OCI-LY1 (cell line): ENCODE data around the gene TBL2.

Source experiments
- H2AFZ ChIP-seq: fragments of 200-600 bp; sonication (generic), shearing (Covaris generic); 2 replicates; pipeline ENCODE4 v1.6.0; 2014; ENCODE audit warnings: antibody characterized with exemption, mild to moderate bottlenecking, low read length
- H3F3A ChIP-seq: fragments of 200-600 bp; sonication (generic), shearing (Covaris generic); 2 replicates; pipeline ENCODE4 v1.6.0; 2014; ENCODE audit warnings: mild to moderate bottlenecking, antibody characterized with exemption, low read length, moderate library complexity; ENCODE audit not compliant: insufficient read depth
- H3K27ac ChIP-seq: fragments of 200-600 bp; sonication (generic); 2 replicates; pipeline ENCODE4 v1.5.1; 2014; ENCODE audit warnings: low read length, mixed run types, mild to moderate bottlenecking, low read depth; ENCODE audit not compliant: poor library complexity, severe bottlenecking
- H3K27me3 ChIP-seq: fragments of 200-600 bp; sonication (generic); 2 replicates; pipeline ENCODE4 v1.6.0; 2014; ENCODE audit warnings: antibody characterized with exemption, mild to moderate bottlenecking, low read length, moderate library complexity; ENCODE audit not compliant: insufficient read depth
- H3K36me3 ChIP-seq: fragments of 200-600 bp; sonication (generic); 2 replicates; pipeline ENCODE4 v1.6.1; 2014; ENCODE audit warnings: mild to moderate bottlenecking, antibody characterized with exemption, low read length, moderate library complexity, mixed read lengths; ENCODE audit not compliant: insufficient read depth
- H3K4me1 ChIP-seq: fragments of 200-600 bp; sonication (generic); 2 replicates; pipeline ENCODE4 v1.5.1; 2014; ENCODE audit warnings: mild to moderate bottlenecking, low read length, moderate library complexity; ENCODE audit not compliant: insufficient read depth, severe bottlenecking
- H3K4me2 ChIP-seq: fragments of 200-600 bp; sonication (generic), shearing (Covaris generic); 2 replicates; pipeline ENCODE4 v1.6.1; 2014; ENCODE audit warnings: low read length
- H3K4me3 ChIP-seq: fragments of 200-600 bp; sonication (generic); 2 replicates; pipeline ENCODE4 v1.5.1; 2014; ENCODE audit warnings: low read length, low read depth, mild to moderate bottlenecking, mixed read lengths; ENCODE audit not compliant: poor library complexity, severe bottlenecking
- H3K79me2 ChIP-seq: fragments of 200-600 bp; shearing (Covaris generic); 2 replicates; pipeline ENCODE4 v1.6.1; 2016; ENCODE audit warnings: mixed run types, low read length, mixed read lengths; ENCODE audit not compliant: insufficient read depth
- H3K9ac ChIP-seq: fragments of 200-600 bp; sonication (generic), shearing (Covaris generic); 2 replicates; pipeline ENCODE4 v1.6.1; 2014; ENCODE audit warnings: mild to moderate bottlenecking, low read length, mixed read lengths
- H3K9me2 ChIP-seq: fragments of 200-600 bp; sonication (generic), shearing (Covaris generic); 2 replicates; pipeline ENCODE4 v1.6.1; 2014; ENCODE audit warnings: low read depth, mild to moderate bottlenecking, low read length, mixed read lengths
- H3K9me3 ChIP-seq: fragments of 200-600 bp; shearing (Covaris generic); 2 replicates; pipeline ENCODE4 v1.6.1; 2014; ENCODE audit warnings: low read length, mixed read lengths
- H4K20me1 ChIP-seq: fragments of 200-600 bp; sonication (generic), shearing (Covaris generic); 2 replicates; pipeline ENCODE4 v1.6.0; 2016; ENCODE audit warnings: mild to moderate bottlenecking, low read length; ENCODE audit not compliant: insufficient read depth
- CTCF ChIP-seq: fragments of 200-600 bp; sonication (generic), shearing (Covaris generic); IDR thresholded peaks from 2 replicates; pipeline ENCODE4 v1.5.1; 2017; ENCODE audit warnings: mild to moderate bottlenecking, antibody characterized with exemption, low read length, moderate library complexity, mixed read lengths
- EZH2 ChIP-seq: fragments of 200-600 bp; sonication (generic), shearing (Covaris generic); IDR thresholded peaks from 2 replicates; pipeline ENCODE4 v1.8.0; 2017; ENCODE audit warnings: borderline replicate concordance, mixed run types, mild to moderate bottlenecking, antibody characterized with exemption, low read length, moderate library complexity, mixed read lengths

The TBL2 gene

GRCh38 chr7:73578342-73579128 is at the start of gene TBL2:
Gene TBL2, minus strand, starts transcription at chr7:73578579. Its CDS starts 30 bp downstream, at chr7:73578549.
- TF ChIP-seq EZH2 (no peak), CTCF (no peak)
- H3K9me2 ChIP-seq, result no peaks in the 10 kb centered on the region
- H3K27ac ChIP-seq, result peak within 1 kb of the TSS; percentile 72
- H4K20me1 ChIP-seq, result no peaks in the 10 kb centered on the region
- peak within 1 kb of the TSS; percentile 93 for H2AFZ ChIP-seq
- H3K9me3 ChIP-seq, result no peaks in the 10 kb centered on the region
- peaks cover 21% of the 10 kb centered on the region for H3K4me1 ChIP-seq
- peak within 1 kb of the TSS; percentile 93 for H3K4me2 ChIP-seq
- no peaks in the 10 kb centered on the region for H3K27me3 ChIP-seq
- peaks cover 12% of the 10 kb centered on the region for H3K79me2 ChIP-seq
- peak within 1 kb of the TSS; percentile 90 for H3K9ac ChIP-seq
- H3K36me3 ChIP-seq, result peaks cover 17% of the 10 kb centered on the region
- peak within 1 kb of the TSS; percentile 86 for H3K4me3 ChIP-seq
- H3F3A ChIP-seq, result no peaks in the 10 kb centered on the region

GRCh38 chr7:73626814-73627213 is 48.4 kb upstream of the TBL2 start:
- no peaks in the 10 kb centered on the region for H3F3A ChIP-seq
- H3K27ac ChIP-seq, result no peak overlapping the region
- no peaks in the 10 kb centered on the region for H3K4me1 ChIP-seq
- no peak overlapping the region for H3K9ac ChIP-seq
- peaks cover 7% of the 10 kb centered on the region; the same call in 1 of the 2 replicates for H3K27me3 ChIP-seq
- H3K4me2 ChIP-seq, result no peak overlapping the region
- H3K9me3 ChIP-seq, result no peaks in the 10 kb centered on the region
- no peak overlapping the region for H3K4me3 ChIP-seq
- H4K20me1 ChIP-seq, result no peaks in the 10 kb centered on the region
- no peaks in the 10 kb centered on the region for H3K9me2 ChIP-seq
- H3K36me3 ChIP-seq, result no peaks in the 10 kb centered on the region
- H3K79me2 ChIP-seq, result no peaks in the 10 kb centered on the region
- no peak overlapping the region for H2AFZ ChIP-seq
- TF ChIP-seq CTCF, result no peak
- TF ChIP-seq EZH2, result no peak

- H3K36me3 ChIP-seq, result no peaks in the 10 kb centered on the region
- H3K9me2 ChIP-seq, result no peaks in the 10 kb centered on the region
- H3K9ac ChIP-seq, result no peak overlapping the region
- no peaks in the 10 kb centered on the region for H3K9me3 ChIP-seq
- no peak overlapping the region for H3K27ac ChIP-seq
- no peaks in the 10 kb centered on the region for H4K20me1 ChIP-seq
- no peak overlapping the region for H2AFZ ChIP-seq
- peaks cover 7% of the 10 kb centered on the region; the same call in 1 of the 2 replicates for H3K27me3 ChIP-seq
- no peaks in the 10 kb centered on the region for H3F3A ChIP-seq
- no peaks in the 10 kb centered on the region for H3K4me1 ChIP-seq
- no peak overlapping the region for H3K4me3 ChIP-seq
- TF ChIP-seq CTCF (no peak), EZH2 (no peak)
- no peak overlapping the region for H3K4me2 ChIP-seq
- H3K79me2 ChIP-seq, result no peaks in the 10 kb centered on the region
These were observed 46.9 kb upstream of the TBL2 start for GRCh38 chr7:73625276-73625675.
